Measurements from ENCODE around the gene PAX8.

PAX8 gene

DNA sequence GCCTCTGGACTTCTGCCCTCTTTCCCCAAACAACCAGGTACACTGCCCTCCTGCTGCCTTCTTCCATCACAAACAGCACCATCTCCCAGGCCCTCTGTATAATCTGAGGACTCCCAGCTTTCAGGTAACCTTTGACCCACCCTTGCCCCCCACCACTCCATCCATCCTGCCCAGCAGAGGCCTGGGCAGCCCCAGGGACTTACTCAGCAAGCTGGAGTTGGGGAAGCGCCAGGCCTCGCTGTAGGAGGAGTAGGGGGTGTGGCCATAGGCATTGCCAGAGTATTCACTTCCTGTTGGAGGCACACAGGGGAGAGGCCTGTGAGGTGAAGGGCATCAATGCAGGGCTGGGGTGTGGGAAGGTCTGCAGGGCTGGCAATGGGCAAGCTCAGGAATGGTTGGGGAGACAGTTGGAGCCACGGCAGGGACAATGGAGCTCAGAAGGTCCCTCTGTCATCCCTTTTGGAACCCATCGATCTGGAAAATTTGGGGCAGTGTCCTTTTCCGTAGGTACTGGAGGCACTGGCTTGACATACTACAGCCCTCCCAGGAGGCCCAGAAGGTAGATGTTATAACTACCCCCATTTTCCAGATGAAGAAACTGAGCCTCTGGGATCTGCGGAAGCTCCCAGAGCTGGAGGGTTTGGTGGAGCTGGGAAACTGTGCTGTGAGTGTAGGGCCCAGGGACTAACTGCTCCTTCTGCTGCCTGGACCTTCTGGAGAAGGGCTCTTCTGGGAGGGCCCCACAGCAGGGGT lies 58.7 kb downstream of the PAX8 start:
- DNase-seq = no peak

DNA sequence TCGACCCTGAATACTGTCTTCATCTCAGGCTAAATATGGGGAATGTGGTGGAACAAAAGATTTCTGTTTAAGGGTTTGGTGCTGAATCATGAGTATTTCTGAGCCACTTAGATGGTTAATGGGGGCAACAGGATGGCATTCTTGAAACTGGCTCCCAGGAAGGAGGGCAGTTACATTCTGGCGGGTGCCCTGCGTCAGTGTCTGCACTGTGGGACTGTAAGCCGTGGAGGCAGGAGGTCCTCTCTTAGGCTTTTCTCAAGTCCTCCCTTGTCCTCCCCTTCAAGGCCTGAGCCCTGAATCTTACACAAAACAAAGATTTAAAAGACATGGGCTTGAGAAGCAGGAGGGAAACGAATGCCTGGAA lies 59.2 kb downstream of the PAX8 start:
- DNase-seq = no peak

DNA sequence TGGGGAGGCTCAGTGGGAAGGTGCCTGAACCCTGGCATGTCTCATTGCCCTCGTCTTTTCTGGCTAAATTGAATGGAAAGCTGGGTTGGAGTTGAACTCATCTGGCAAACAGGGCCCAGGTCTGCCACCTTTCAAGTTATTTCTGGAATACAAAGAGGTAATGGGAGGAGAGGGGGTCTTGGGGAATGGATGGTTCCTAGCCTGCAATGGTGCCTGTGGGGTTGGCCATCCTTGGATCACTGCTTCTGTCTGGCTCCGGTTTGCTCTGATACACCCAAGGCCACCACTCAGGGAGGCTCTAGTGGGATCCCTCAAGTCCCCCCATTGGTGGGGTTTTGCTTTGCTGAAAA lies 59.7 kb downstream of the PAX8 start:
- DNase-seq = no peak

- DNase-seq = no peak
Measured at GRCh38 chr2:113218283-113219091, 60.2 kb downstream of the PAX8 start.

DNA sequence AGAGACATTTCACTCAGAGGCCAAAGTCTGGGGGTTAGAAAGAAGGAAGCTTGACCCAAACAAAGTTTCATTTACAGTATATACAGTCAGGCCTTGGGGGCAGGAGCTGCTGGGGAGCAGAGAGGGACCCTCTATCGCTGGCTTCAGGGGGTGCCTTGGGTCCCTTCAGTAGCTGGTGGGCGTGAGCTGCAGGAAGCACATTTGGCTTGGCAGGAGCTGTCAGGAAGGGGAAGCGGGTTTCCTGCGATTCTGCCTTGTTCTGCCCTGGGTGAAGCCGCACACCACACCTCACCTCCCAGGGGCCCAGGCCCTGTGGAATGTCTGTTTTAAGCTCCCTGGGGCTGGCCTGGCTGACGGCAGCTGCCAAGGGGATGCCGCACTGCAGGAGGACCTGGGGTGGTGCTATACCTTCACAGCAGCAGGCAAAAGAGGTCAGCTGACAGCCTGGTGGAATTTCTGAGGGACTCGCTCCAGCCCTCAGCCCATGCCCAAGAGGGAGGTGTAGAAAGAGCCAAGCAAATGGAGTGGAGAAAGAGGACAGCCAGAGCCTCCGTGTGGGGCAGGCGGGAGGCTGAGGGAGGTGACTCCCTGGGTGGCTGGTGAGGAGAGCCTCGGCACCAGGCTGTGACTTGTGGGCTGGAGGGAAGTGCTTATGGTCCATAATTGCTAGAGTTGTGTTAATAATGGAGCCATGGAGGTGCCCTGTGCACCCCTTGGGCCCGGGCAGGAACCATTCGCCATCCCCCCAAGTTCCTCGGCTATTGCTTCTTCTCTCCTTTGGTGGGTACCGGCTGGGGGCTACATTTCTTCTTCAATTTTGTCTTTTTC lies 61.1 kb downstream of the PAX8 start:
- DNase-seq = no peak

GRCh38 chr2:113216891-113217454 lies 61.7 kb downstream of the PAX8 start:
- DNase-seq = peak; percentile 58

DNA sequence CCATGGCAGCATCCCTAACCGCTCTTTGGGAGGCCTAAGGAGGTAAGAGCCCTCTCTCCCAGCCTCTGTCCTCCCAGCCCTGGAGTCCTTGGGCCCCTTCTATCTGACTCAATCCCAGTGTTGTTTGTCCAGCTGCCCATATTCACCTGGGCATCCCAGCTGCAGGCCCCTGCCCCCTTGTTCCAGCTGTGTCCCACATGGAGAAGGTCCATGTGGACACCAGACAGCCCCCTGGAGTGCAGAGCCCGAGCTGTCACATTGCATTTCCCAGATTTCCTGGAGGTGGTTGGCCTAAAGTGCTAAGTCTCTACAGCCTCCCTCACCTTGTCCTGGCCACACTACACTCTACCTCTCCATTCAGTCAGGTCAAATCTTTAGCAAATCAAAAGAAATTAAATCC lies 62.4 kb downstream of the PAX8 start:
- DNase-seq = no peak

DNA sequence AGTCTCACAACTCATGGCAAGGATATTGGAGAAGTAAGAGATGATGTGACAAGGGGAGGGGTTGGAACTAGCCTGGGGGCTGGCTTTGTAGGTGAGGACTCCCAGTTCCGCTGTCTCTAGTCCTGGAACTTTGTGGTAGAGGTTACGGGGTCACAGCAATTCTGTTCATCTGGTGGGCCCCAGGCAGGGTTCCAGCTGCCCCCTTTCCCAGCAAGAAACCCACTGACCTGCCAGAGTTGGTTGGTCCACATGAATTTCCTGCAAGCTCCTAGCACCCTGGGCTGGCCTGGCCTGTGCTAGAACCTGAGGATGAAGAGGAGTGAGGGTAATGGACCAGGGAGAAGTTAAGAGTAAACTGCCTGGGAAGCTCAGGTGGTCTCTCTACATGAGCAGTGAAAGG lies 63.7 kb downstream of the PAX8 start:
- DNase-seq = no peak

GRCh38 chr2:113214141-113214540 lies 64.6 kb downstream of the PAX8 start:
- no peak for DNase-seq

DNA sequence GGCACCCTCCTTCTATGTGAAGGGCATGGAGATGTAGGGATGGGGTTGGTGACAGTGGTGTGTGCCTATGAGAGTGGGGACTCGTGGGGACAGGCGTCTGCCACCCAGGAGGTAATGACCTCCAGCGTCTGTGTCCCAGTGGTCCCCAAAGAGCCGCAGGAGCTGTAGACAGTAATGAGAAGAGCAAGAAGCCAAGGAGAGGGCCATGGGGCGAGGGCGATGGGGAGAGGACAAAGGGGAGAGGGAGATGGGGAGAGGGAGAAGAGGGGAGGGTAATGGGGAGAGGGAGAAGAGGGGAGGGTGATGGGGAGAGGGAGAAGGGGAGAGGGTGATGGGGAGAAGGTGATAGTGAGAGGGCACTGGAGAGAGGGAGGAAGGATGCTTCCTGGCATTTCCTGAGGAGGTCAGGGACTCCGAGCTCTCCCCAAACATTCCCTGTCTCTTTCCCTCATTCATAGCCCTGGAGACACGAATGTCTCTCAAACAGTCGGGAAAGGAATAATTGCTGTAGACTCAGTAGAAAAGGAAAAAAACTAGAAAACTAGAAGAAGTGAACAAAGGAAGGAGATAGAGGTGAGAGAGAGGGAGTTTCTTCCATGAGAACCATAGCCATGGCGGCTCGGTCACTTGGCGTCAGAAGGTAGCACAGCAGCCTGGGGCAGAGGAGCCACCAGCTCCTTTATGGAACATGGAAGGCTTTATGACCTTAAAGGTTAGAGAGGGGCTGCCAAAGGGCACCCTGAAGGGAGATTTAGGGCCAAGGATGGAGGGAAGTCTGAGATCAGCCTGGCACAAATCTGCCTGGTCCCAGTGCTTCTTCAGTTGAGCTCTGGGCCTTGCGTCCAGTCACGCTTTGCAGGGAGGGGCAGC lies 65.4 kb downstream of the PAX8 start:
- no peak for DNase-seq

- peak; percentile 60 for DNase-seq
Measured at GRCh38 chr2:113212245-113213060, 66.3 kb downstream of the PAX8 start.

DNA sequence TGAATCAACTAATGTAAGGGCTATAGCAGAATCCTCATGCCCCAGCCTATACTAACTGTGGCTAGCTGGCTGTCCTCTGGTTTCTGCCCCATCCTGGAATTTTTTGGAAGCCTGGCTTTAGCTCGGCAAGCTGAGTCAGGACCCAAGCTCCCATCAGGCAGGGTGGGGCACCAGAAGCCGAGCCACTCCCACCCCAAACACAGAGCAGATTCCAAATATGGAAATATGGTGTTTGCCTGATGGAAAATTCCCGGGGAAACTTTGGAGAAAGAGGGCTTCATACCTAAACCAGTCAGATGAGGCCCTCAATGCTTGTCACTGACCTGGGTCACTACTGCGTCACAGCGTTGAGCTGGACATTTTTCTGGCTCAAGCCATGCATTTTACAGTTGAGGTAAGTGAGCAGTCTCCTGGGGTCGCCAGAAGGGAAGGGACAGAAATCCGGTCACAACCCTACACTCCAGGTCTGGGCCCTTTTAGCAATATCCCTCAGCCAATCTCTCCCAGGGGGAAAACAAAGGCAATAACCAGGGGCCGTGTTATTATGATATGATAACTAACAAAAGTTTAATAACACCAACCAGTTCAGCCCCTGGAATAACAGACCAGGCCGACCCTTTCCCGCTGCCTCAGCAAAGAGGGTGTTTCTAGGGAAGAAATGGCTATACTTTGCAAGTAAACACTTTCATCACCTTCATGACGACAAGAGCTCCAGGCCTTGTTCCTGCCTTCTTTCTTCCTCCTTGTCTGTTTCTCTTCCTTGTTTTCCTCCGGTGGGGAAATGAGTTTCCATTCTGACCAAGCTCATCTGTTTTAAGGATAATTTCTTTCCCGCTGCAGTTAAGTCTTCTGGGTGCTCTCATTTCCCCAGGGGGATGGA lies 67.3 kb downstream of the PAX8 start:
- no peak for DNase-seq

DNA sequence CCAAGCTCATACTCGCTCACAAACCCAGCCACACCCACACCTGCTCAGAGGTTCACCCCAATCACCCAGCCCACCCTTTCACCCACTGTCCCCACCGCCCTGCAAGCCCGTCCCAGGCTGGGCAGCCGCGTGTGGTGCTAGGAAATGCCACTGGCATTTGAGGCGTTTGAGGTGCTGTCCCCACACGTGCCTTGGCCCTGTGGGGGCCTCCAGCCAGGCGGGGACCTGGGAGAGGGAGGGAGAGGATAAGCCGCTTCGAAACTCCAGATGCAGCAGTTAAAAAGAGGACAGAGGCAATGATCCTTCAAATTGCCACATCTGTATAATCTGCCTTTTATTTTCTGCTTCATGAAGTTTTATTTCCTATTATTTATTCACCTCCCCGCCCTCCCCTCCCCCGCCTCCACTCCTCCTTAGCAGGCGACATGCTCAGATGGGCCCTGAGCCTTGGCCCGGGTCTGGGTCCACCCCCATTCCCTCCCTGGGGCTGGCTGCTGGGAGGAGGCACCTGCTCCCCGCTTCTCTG lies 69.0 kb downstream of the PAX8 start:
- DNase-seq = no peak

DNA sequence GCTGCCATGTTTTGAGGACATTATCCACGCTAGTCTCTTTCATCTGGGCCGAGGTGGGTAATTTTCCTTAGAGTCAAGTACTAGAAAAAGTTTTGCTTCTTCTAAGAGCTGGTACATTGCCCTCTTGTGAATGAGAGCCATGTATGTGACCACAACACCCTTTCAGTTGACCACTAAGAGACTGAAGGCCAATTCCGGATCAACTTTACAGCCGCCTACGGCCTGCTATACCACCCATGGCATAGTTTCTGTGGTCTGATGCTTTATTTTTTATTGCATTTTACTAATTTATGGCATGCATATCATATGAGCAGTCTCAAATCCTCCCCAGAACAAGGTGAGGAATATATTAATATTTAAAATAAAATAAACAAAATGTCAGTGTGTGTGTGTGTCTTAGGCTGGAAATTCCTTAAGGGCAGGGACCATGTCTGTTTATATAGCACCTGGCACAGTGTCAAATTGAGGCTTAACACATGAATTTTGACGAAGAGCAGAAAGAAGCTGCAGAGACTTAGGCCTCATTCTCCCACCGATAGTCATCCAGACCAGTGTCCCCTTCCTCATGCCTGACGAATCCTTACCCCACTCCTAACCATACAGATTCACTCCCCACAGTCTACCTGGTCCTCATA lies 69.6 kb downstream of the PAX8 start:
- DNase-seq = no peak

DNA sequence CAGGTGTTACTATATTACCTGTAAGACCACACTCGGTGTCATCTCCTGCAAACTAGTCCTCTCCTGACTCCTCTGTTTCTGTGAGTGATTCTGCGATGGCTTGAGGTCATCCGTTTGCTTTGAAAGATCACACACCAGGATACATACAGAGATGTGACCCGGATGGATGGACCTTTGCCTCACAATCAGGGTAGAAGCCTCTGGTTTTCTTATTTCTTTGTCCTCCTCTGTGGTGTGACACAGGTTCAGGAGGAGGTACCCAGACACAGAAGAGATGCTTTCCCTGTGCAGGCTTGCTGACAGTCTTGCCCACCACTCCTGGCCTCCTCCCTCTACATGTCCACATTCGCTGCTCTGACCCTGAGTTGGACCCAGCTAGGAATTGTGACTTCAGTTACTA lies 70.3 kb downstream of the PAX8 start:
- DNase-seq = no peak

- DNase-seq = no peak
Measured at GRCh38 chr2:113207021-113207420, 71.7 kb downstream of the PAX8 start.

GRCh38 chr2:113206251-113206650 lies 72.5 kb downstream of the PAX8 start:
- DNase-seq = no peak

- peak; percentile 80 for DNase-seq
Measured at GRCh38 chr2:113203901-113204519, 74.7 kb downstream of the PAX8 start.

DNA sequence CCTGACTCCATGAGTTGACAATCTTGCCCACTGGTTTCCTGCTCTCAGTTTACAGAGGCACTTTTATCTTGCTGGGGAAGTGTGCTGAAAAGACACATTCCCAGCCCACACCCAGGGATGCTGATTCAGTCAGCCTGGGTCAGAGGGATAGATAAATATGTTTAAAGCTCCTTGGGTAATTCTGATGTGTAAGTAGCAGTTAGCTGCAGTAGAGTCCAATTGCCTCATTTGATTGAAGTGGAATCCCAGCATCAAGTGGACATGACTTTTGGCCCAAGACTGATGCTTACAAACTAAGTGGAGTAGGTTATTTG lies 75.5 kb downstream of the PAX8 start:
- no peak for DNase-seq
